WTC11 (cell line): ENCODE data around the gene ZZZ3. TPM values are rescaled to one million over a fixed set of nuclear protein-coding genes. Genes with fewer than 3 reads are reported as not detected.

Experiments used
- ATAC-seq: fragments of 200-7000 bp; cut with Tn5 transposase; 2 replicates; pipeline ENCODE4 v1.10.0; 2021; ENCODE audit warnings: mild to moderate bottlenecking, moderate library complexity
- CTCF ChIA-PET: fragments of 300-600 bp; sonication (Branson Sonifier 250); formaldehyde crosslinking; loops from one replicate; lab custom pipeline; 2021; ENCODE audit warnings: antibody characterized with exemption; lab: Charles Lee
- POLR2A ChIA-PET: fragments of 350-600 bp; sonication (Branson Sonifier 250); formaldehyde crosslinking; loops from one replicate; lab custom pipeline; 2021; ENCODE audit warnings: antibody characterized with exemption; lab: Charles Lee
- DNase-seq: peaks from one replicate; pipeline ENCODE4 v3.0.0; 2021; ENCODE audit warnings: low spot score
- H3K27ac Mint-ChIP-seq: 2 replicates; pipeline ENCODE4 v1.8.0; 2021; ENCODE audit warnings: mixed read lengths
- H3K27me3 Mint-ChIP-seq: 2 replicates; pipeline ENCODE4 v1.8.0; 2021; ENCODE audit warnings: low read depth, mild to moderate bottlenecking, moderate library complexity, mixed read lengths
- H3K36me3 Mint-ChIP-seq: 2 replicates; pipeline ENCODE4 v1.8.0; 2021; ENCODE audit warnings: mixed read lengths
- H3K4me1 Mint-ChIP-seq: 2 replicates; pipeline ENCODE4 v1.8.0; 2022; ENCODE audit warnings: mixed read lengths
- H3K4me3 Mint-ChIP-seq: 2 replicates; pipeline ENCODE4 v1.8.0; 2021; ENCODE audit warnings: mild to moderate bottlenecking, moderate library complexity, mixed read lengths
- H3K9me3 Mint-ChIP-seq: 2 replicates; pipeline ENCODE4 v1.8.0; 2021; ENCODE audit warnings: mixed read lengths
- ATF2 ChIP-seq: sonication (generic); formaldehyde crosslinking; IDR thresholded peaks from 2 replicates; pipeline ENCODE4 v1.8.1; 2022; ENCODE audit warnings: low read depth, missing genetic modification reagents, borderline replicate concordance
- FOXP4 ChIP-seq: sonication (generic); formaldehyde crosslinking; IDR thresholded peaks from 2 replicates; pipeline ENCODE4 v1.8.0; 2022; ENCODE audit warnings: mild to moderate bottlenecking, missing genetic modification reagents
- GABPB1 ChIP-seq: sonication (generic); formaldehyde crosslinking; IDR thresholded peaks from 2 replicates; pipeline ENCODE4 v1.8.1; 2023; ENCODE audit warnings: mild to moderate bottlenecking, missing genetic modification reagents
- GRHL2 ChIP-seq: fragments of 250-450 bp; sonication (Bioruptor Pico); IDR thresholded peaks from 2 replicates; pipeline ENCODE4 v1.8.0; 2022; ENCODE audit warnings: mild to moderate bottlenecking, moderate library complexity; ENCODE audit not compliant: insufficient replicate concordance, severe bottlenecking
- HMGA2 ChIP-seq: fragments of 250-450 bp; sonication (Bioruptor Pico); IDR thresholded peaks from 2 replicates; pipeline ENCODE4 v1.4.0; 2021; ENCODE audit warnings: mild to moderate bottlenecking, moderate library complexity
- MYBL2 ChIP-seq: sonication (generic); formaldehyde crosslinking; IDR thresholded peaks from 2 replicates; pipeline ENCODE4 v1.8.1; 2023; ENCODE audit warnings: mild to moderate bottlenecking, moderate library complexity, missing genetic modification reagents
- PREB ChIP-seq: sonication (generic); formaldehyde crosslinking; IDR thresholded peaks from 2 replicates; pipeline ENCODE4 v1.8.1; 2022; ENCODE audit warnings: mild to moderate bottlenecking, missing genetic modification reagents, moderate library complexity, borderline replicate concordance
- RELA ChIP-seq: sonication (generic); formaldehyde crosslinking; IDR thresholded peaks from 2 replicates; pipeline ENCODE4 v1.8.1; 2022; ENCODE audit warnings: missing genetic modification reagents, mild to moderate bottlenecking, borderline replicate concordance
- SOX15 ChIP-seq: fragments of 250-450 bp; sonication (Bioruptor Pico); IDR thresholded peaks from 2 replicates; pipeline ENCODE4 v1.9.0; 2021; ENCODE audit warnings: mild to moderate bottlenecking
- STAT6 ChIP-seq: sonication (generic); formaldehyde crosslinking; conservative IDR thresholded peaks from 2 replicates; pipeline ENCODE4 v1.8.1; 2023; ENCODE audit warnings: mild to moderate bottlenecking, low read depth, missing genetic modification reagents, moderate library complexity
- TEAD4 ChIP-seq: sonication (generic); formaldehyde crosslinking; IDR thresholded peaks from 2 replicates; pipeline ENCODE4 v1.8.0; 2022; ENCODE audit warnings: mild to moderate bottlenecking, missing genetic modification reagents
- USF2 ChIP-seq: sonication (generic); formaldehyde crosslinking; IDR thresholded peaks from 2 replicates; pipeline ENCODE4 v1.8.1; 2023; ENCODE audit warnings: mild to moderate bottlenecking, missing genetic modification reagents, moderate library complexity
- ZMAT4 ChIP-seq: fragments of 250-450 bp; sonication (Bioruptor Pico); IDR thresholded peaks from 2 replicates; pipeline ENCODE4 v1.9.0; 2021; ENCODE audit warnings: mild to moderate bottlenecking
- ZNF219 ChIP-seq: sonication (generic); formaldehyde crosslinking; IDR thresholded peaks from 2 replicates; pipeline ENCODE4 v1.8.0; 2023; ENCODE audit warnings: missing genetic modification reagents, mild to moderate bottlenecking, borderline replicate concordance
- ZNF232 ChIP-seq: sonication (generic); formaldehyde crosslinking; IDR thresholded peaks from 2 replicates; pipeline ENCODE4 v1.8.0; 2022; ENCODE audit warnings: mild to moderate bottlenecking, missing genetic modification reagents
- ZNF416 ChIP-seq: fragments of 250-450 bp; sonication (Bioruptor Pico); IDR thresholded peaks from 2 replicates; pipeline ENCODE4 v1.9.0; 2021; ENCODE audit warnings: mild to moderate bottlenecking, inconsistent platforms
- ZNF425 ChIP-seq: fragments of 250-450 bp; sonication (Bioruptor Pico); conservative IDR thresholded peaks from 2 replicates; pipeline ENCODE4 v1.9.0; 2021; ENCODE audit warnings: mild to moderate bottlenecking
- ZSCAN18 ChIP-seq: fragments of 250-450 bp; sonication (Bioruptor Pico); IDR thresholded peaks from 2 replicates; pipeline ENCODE4 v2.1.2; 2022; ENCODE audit warnings: mild to moderate bottlenecking, moderate library complexity
- total RNA-seq: library from RNA; stranded (reverse); gene quantifications from 3 replicates; pipeline ENCODE4 v1.2.3, GENCODE V29; 2021

The ZZZ3 gene
- total RNA-seq, 1 experiment from 2014 or later: 43.5 TPM

- TF ChIP-seq ZNF416 (CRISPR knock-in tag): no peak
- TF ChIP-seq GABPB1: no peak
- TF ChIP-seq USF2 (CRISPR knock-in tag): no peak
- TF ChIP-seq HMGA2 (CRISPR knock-in tag): no peak
- no peak for TF ChIP-seq GRHL2 (CRISPR knock-in tag)
- TF ChIP-seq ZNF425: no peak
Observed at GRCh38 chr1:77658271-77658670, 24.2 kb downstream of the ZZZ3 start (continued).

- TF ChIP-seq RELA (CRISPR knock-in tag): no peak
- no peak for TF ChIP-seq ZSCAN18 (CRISPR knock-in tag)
- TF ChIP-seq FOXP4 (CRISPR knock-in tag): no peak
- TF ChIP-seq SOX15: no peak
- TF ChIP-seq MYBL2 (CRISPR knock-in tag): no peak
- no peak for TF ChIP-seq ZNF232
- TF ChIP-seq PREB (CRISPR knock-in tag): no peak
- no peak for TF ChIP-seq ATF2 (CRISPR knock-in tag)
- no peak for TF ChIP-seq ZNF219 (CRISPR knock-in tag)
- TF ChIP-seq STAT6: no peak
- TF ChIP-seq TEAD4 (CRISPR knock-in tag): no peak
- TF ChIP-seq ZMAT4: no peak
- Mint-ChIP-seq H3K27me3 (no peaks in the 10 kb centered on the region), H3K4me1 (peaks cover 2% of the 10 kb centered on the region; the same call in 1 of the 2 replicates), H3K36me3 (peaks cover 24% of the 10 kb centered on the region), H3K4me3 (no peak overlapping the region), H3K27ac (no peak overlapping the region), H3K9me3 (peaks cover 26% of the 10 kb centered on the region)
- ATAC-seq: no peak
- ChIA-PET POLR2A (no interaction called here), CTCF (no interaction called here)
- DNase-seq: no peak
Observed at GRCh38 chr1:77655431-77655974, 27.0 kb downstream of the ZZZ3 start.
